BE2C (cell line): ENCODE results near the gene TOR2A.
A peak's percentile ranks its signal among the peaks of the same experiment; 100 is the strongest.

Experiments used
- DNase-seq: peaks from one replicate; pipeline ENCODE4 v3.0.0-alpha.2; 2020
- H3K27me3 ChIP-seq: fragments of 250-450 bp; sonication (Bioruptor Pico); 2 replicates; pipeline ENCODE4 v1.5.1; 2020; ENCODE audit warnings: mild to moderate bottlenecking
- H3K36me3 ChIP-seq: fragments of 250-450 bp; sonication (Bioruptor Pico); 2 replicates; pipeline ENCODE4 v1.5.1; 2020; ENCODE audit warnings: mild to moderate bottlenecking
- H3K4me1 ChIP-seq: fragments of 250-450 bp; sonication (Bioruptor Pico); 2 replicates; pipeline ENCODE4 v1.5.1; 2020
- H3K4me3 ChIP-seq: 2 replicates; pipeline ENCODE4 v1.5.1; 2011; ENCODE audit warnings: low read depth, low read length
- H3K9me3 ChIP-seq: fragments of 250-450 bp; sonication (Bioruptor Pico); 2 replicates; pipeline ENCODE4 v1.5.1; 2020
- CTCF ChIP-seq: IDR thresholded peaks from 2 replicates; pipeline ENCODE4 v1.5.1; 2012; ENCODE audit warnings: mild to moderate bottlenecking, low read depth, low read length

Gene TOR2A

DNA sequence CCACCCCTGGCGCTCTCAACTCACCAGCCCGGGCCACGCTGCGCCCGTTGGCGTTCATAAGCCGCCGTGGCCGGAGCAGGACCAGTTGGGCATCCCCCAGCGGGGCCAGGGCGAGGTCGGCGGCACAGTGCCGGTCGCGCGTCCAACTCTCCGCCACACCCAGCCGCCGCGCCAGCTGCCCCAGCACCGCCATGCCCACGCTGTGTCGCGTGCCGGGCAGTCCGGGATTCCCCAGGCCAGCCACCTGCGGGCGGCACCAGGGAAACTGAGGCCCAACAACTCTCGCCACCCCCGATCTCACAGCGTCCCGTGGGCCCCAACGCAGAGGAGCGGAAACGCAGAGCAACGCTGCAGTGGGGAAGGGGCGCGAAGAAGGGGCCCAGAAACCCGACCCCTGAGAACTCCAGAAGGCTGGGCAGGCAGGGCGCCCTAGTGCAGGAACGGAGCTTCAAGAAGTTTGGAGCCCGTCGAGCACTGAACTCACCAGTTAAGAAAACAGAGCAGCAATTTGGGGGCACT is 20.1 kb downstream of the TOR2A start:
- TF ChIP-seq CTCF = no peak
- peaks cover 8% of the 10 kb centered on the region for H3K4me1 ChIP-seq
- peak overlapping the region; percentile 88 for H3K4me3 ChIP-seq
- H3K9me3 ChIP-seq = no peaks in the 10 kb centered on the region
- no peak for DNase-seq
- no peaks in the 10 kb centered on the region for H3K36me3 ChIP-seq
- no peaks in the 10 kb centered on the region for H3K27me3 ChIP-seq

DNA sequence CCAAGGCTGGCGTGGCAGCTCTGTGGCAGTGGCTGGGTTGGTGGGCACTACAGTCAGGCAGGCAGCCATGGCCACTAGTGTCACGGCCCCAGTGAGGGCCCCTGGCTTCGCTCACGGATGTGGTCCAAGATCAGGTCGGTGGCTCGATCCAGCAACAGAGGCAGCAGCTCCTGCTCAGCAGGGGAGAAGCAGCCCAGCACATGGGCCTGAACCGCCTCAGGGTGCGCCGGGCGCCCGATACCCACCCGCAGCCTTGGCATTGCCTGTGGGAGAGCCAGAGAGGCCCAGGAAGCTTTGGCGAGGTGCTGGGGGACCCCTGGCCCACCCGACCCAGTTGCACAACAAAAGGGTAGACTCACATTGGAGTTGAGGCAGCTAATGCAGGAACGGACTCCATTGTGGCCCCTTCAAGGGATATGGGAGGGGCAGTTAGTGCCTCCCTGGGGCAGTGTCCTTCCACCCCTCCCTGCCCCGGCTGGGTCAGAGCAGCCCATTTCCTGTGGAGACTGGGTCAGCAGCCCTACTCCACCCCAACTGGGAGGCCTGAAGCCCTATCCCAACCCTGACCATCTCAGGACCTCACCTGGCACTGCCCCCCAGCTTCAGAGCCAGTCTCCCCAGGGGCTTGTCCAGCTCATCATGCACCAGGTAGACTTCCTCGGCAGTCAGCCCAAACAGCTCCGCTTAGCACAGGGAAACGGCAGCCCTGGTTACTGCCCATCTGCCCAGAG is 20.9 kb downstream of the TOR2A start:
- peak overlapping the region; percentile 88 for H3K4me3 ChIP-seq
- peaks cover 4% of the 10 kb centered on the region for H3K4me1 ChIP-seq
- DNase-seq = no peak
- no peaks in the 10 kb centered on the region; the same call in 1 of the 2 replicates for H3K36me3 ChIP-seq
- H3K9me3 ChIP-seq = 0 out of 2 replicates have a peak, but pooled peaks cover under 1% of the 10 kb centered on the region
- H3K27me3 ChIP-seq = no peaks in the 10 kb centered on the region
- no peak for TF ChIP-seq CTCF

- peaks cover 4% of the 10 kb centered on the region for H3K4me1 ChIP-seq
- no peak for TF ChIP-seq CTCF
- DNase-seq = no peak
- H3K9me3 ChIP-seq = peaks cover 8% of the 10 kb centered on the region; the same call in 1 of the 2 replicates
- H3K4me3 ChIP-seq = no peak overlapping the region
- H3K36me3 ChIP-seq = no peaks in the 10 kb centered on the region; the same call in 1 of the 2 replicates
- no peaks in the 10 kb centered on the region for H3K27me3 ChIP-seq
These were observed 22.2 kb downstream of the TOR2A start for GRCh38 chr9:127712867-127713266.

GRCh38 chr9:127712371-127712770 is 22.7 kb downstream of the TOR2A start:
- H3K36me3 ChIP-seq = no peaks in the 10 kb centered on the region; the same call in 1 of the 2 replicates
- H3K9me3 ChIP-seq = peaks cover 8% of the 10 kb centered on the region; the same call in 1 of the 2 replicates
- H3K4me3 ChIP-seq = no peak overlapping the region
- peaks cover 4% of the 10 kb centered on the region for H3K4me1 ChIP-seq
- H3K27me3 ChIP-seq = no peaks in the 10 kb centered on the region
- no peak for TF ChIP-seq CTCF
- no peak for DNase-seq

DNA sequence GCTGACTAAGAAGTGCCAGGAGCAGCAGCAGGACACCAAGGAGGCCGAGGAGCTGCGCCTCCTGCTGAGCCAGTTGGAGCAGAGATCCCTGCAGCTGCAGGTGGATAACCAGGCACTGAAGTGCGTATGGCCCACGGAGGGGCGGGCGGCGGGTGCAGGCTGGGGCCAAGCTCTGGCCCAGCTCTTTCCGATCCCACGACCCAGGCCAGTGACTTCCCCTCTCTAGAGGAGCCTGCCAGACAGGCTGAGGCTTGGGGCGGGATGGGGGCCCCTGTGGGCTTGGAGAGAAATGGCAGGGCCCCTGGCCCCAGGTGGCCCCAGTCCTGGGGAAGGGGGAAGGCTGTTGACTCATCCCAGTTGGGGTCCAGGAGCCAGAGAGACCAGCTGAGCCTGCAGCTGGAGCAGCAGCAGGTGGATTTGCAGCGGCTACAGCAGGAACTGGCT is 23.2 kb downstream of the TOR2A start:
- H3K9me3 ChIP-seq = peaks cover 8% of the 10 kb centered on the region; the same call in 1 of the 2 replicates
- no peaks in the 10 kb centered on the region; the same call in 1 of the 2 replicates for H3K36me3 ChIP-seq
- no peaks in the 10 kb centered on the region for H3K27me3 ChIP-seq
- TF ChIP-seq CTCF = no peak
- no peak overlapping the region for H3K4me3 ChIP-seq
- peaks cover 6% of the 10 kb centered on the region for H3K4me1 ChIP-seq
- DNase-seq = no peak

GRCh38 chr9:127711226-127711701 is 23.8 kb downstream of the TOR2A start:
- TF ChIP-seq CTCF = no peak
- Histone ChIP-seq H3K4me1 (peaks cover 8% of the 10 kb centered on the region), H3K36me3 (no peaks in the 10 kb centered on the region; the same call in 1 of the 2 replicates)

More at GRCh38 chr9:127711226-127711701, 23.8 kb downstream of the TOR2A start:
- no peak overlapping the region for H3K4me3 ChIP-seq
- H3K27me3 ChIP-seq = no peaks in the 10 kb centered on the region
- no peak for DNase-seq
- H3K9me3 ChIP-seq = peaks cover 8% of the 10 kb centered on the region; the same call in 1 of the 2 replicates
